ENCODE measurements around the gene ARSA.
"Not testable (repeated sequence)": the region's sequence is repeated elsewhere in the genome, so short reads cannot be mapped to it uniquely, and the experiment has no call there.

Gene ARSA

GRCh38 chr22:50625131-50625567 is 2.8 kb downstream of the ARSA start:
- no peak overlapping the region for H3K4me3 ChIP-seq (ENCODE audit: low read length)
- H3K9ac ChIP-seq (ENCODE audit: low read length), result no peak overlapping the region
- no peaks in the 10 kb centered on the region for H3K27me3 ChIP-seq (ENCODE audit: control insufficient read depth, insufficient read depth, low read length)
- H3K27ac ChIP-seq (ENCODE audit: low read depth, low read length), result no peak overlapping the region
- H3K4me1 ChIP-seq (ENCODE audit: control insufficient read depth, insufficient read depth, low read length), result peaks cover 7% of the 10 kb centered on the region
- H3K36me3 ChIP-seq (ENCODE audit: control insufficient read depth, insufficient read depth, low read length), result no peaks in the 10 kb centered on the region

- Histone ChIP-seq H3K27me3 (ENCODE audit: control insufficient read depth, insufficient read depth, low read length) (no peaks in the 10 kb centered on the region), H3K9ac (ENCODE audit: low read length) (no peak overlapping the region), H3K4me1 (ENCODE audit: control insufficient read depth, insufficient read depth, low read length) (peaks cover 7% of the 10 kb centered on the region), H3K36me3 (ENCODE audit: control insufficient read depth, insufficient read depth, low read length) (no peaks in the 10 kb centered on the region), H3K4me3 (ENCODE audit: low read length) (no peak overlapping the region), H3K27ac (ENCODE audit: low read depth, low read length) (no peak overlapping the region)
These were observed 3.4 kb downstream of the ARSA start for GRCh38 chr22:50624347-50625130.

DNA sequence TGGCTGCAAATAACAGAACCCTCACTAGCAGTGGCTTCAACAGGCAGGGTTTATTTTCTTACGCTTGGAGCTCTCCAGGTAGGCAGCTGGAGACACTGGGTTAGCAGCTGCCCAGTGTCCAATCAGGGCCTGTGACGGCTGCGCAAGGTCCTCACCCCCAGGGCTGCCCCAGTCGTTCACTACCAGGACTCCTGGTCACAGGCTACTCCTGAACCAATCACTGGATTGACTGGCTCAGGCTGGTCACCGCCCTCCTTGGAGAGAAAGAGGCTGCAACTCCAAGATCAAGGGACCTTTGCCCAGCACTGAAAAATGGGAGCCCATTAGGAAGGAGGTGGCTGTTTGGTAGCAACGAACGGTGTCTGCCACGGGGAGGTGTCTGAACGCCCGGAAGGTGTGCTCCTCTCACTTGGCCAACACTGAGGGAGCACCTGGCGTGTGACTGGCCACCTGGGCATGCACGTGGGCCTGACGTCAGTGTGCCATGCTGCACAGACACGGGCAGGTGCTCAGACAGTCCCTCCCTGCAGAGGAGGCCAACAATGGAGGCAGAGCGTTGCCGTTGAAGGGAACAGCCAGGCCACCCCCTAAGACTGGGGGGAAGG is 5.1 kb downstream of the ARSA start:
- peak overlapping the region; percentile 26 for H3K9ac ChIP-seq (ENCODE audit: low read length)
- no peak overlapping the region for H3K27ac ChIP-seq (ENCODE audit: low read depth, low read length)
- H3K36me3 ChIP-seq (ENCODE audit: control insufficient read depth, insufficient read depth, low read length), result no peaks in the 10 kb centered on the region
- H3K27me3 ChIP-seq (ENCODE audit: control insufficient read depth, insufficient read depth, low read length), result no peaks in the 10 kb centered on the region
- peak overlapping the region; percentile 31 for H3K4me3 ChIP-seq (ENCODE audit: low read length)
- H3K4me1 ChIP-seq (ENCODE audit: control insufficient read depth, insufficient read depth, low read length), result no peaks in the 10 kb centered on the region

- Histone ChIP-seq H3K4me3 (ENCODE audit: low read length) (peak overlapping the region; percentile 31), H3K27ac (ENCODE audit: low read depth, low read length) (no peak overlapping the region), H3K27me3 (ENCODE audit: control insufficient read depth, insufficient read depth, low read length) (no peaks in the 10 kb centered on the region), H3K4me1 (ENCODE audit: control insufficient read depth, insufficient read depth, low read length) (no peaks in the 10 kb centered on the region), H3K9ac (ENCODE audit: low read length) (peak overlapping the region; percentile 26), H3K36me3 (ENCODE audit: control insufficient read depth, insufficient read depth, low read length) (no peaks in the 10 kb centered on the region)
These were observed 5.8 kb downstream of the ARSA start for GRCh38 chr22:50621948-50622722.

GRCh38 chr22:50621356-50621880 is 6.5 kb downstream of the ARSA start:
- H3K4me3 ChIP-seq (ENCODE audit: low read length), result peak overlapping the region; percentile 55
- no peaks in the 10 kb centered on the region for H3K4me1 ChIP-seq (ENCODE audit: control insufficient read depth, insufficient read depth, low read length)
- no peak overlapping the region for H3K9ac ChIP-seq (ENCODE audit: low read length)
- H3K27me3 ChIP-seq (ENCODE audit: control insufficient read depth, insufficient read depth, low read length), result no peaks in the 10 kb centered on the region
- H3K27ac ChIP-seq (ENCODE audit: low read depth, low read length), result no peak overlapping the region
- no peaks in the 10 kb centered on the region for H3K36me3 ChIP-seq (ENCODE audit: control insufficient read depth, insufficient read depth, low read length)

- H3K27ac ChIP-seq (ENCODE audit: low read depth, low read length), result no peak overlapping the region
- no peaks in the 10 kb centered on the region for H3K27me3 ChIP-seq (ENCODE audit: control insufficient read depth, insufficient read depth, low read length)
- no peaks in the 10 kb centered on the region for H3K36me3 ChIP-seq (ENCODE audit: control insufficient read depth, insufficient read depth, low read length)
- H3K9ac ChIP-seq (ENCODE audit: low read length), result no peak overlapping the region
- peak overlapping the region; percentile 55 for H3K4me3 ChIP-seq (ENCODE audit: low read length)
- no peaks in the 10 kb centered on the region for H3K4me1 ChIP-seq (ENCODE audit: control insufficient read depth, insufficient read depth, low read length)
These were observed 7.2 kb downstream of the ARSA start for GRCh38 chr22:50620593-50621355.

DNA sequence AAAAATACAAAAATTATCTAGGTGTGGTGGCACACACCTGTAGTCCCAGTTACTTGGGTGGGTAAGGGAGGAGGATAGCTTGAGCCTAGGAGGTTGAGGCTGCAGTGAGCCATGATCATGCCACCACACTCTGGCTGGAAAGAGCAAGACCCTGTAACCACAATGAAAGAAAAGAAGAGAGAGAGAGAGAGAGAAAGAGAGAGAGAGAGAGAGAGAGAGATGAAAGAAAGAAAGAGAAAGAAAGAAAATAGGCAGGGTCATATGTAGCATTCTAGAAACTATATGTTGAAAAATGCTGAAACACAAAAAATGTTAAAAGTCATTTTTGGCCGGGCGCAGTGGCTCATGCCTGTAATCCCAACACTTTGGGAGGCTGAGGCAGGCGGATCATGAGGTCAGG is 13.7 kb downstream of the ARSA start:
- not testable (repeated sequence) for H3K27ac ChIP-seq (ENCODE audit: low read depth, low read length); H3K27me3 ChIP-seq (ENCODE audit: control insufficient read depth, insufficient read depth, low read length); H3K36me3 ChIP-seq (ENCODE audit: control insufficient read depth, insufficient read depth, low read length); H3K4me1 ChIP-seq (ENCODE audit: control insufficient read depth, insufficient read depth, low read length); H3K4me3 ChIP-seq (ENCODE audit: low read length); H3K9ac ChIP-seq (ENCODE audit: low read length)

- H3K4me1 ChIP-seq (ENCODE audit: control insufficient read depth, insufficient read depth, low read length), result no peaks in the 10 kb centered on the region
- H3K27me3 ChIP-seq (ENCODE audit: control insufficient read depth, insufficient read depth, low read length), result peaks cover 4% of the 10 kb centered on the region
- H3K4me3 ChIP-seq (ENCODE audit: low read length), result no peak overlapping the region
- no peak overlapping the region for H3K9ac ChIP-seq (ENCODE audit: low read length)
- no peaks in the 10 kb centered on the region for H3K36me3 ChIP-seq (ENCODE audit: control insufficient read depth, insufficient read depth, low read length)
- no peak overlapping the region for H3K27ac ChIP-seq (ENCODE audit: low read depth, low read length)
These were observed 14.5 kb downstream of the ARSA start for GRCh38 chr22:50613291-50613981.

DNA sequence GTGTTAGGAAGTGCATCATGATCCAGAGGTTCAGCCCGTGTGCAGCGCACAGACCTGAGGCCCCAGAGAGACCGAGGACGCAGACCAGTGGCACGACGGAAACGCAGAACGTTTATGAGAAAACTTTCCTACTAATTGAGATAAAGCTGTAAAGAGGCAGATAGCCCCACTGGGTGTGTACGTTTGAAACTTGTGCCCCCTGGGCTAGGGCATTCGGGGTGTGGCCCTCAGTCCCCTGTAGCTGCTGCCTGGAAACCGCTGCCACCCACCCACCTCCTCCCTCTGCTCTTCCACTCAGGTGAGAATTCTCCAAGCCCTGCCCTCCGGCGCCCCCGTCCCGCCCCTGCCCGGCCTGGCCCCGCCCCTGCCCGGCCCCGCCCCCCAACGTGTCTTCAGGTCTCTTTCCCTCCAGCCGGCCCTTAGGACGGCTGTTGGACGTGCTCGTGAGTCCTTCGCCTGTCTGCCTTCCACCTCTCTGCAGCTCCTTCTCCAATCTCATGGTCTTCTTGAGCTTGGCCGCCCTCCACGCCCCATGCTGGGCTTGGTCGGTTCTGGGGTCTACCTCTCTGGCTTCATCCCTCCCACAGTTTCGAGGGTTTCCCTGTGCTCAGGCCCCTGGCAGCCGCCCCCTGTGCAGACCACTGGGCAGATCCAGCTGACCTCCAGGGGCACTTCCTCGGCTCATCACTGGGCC is 15.3 kb downstream of the ARSA start:
- Histone ChIP-seq H3K4me1 (ENCODE audit: control insufficient read depth, insufficient read depth, low read length) (no peaks in the 10 kb centered on the region), H3K27ac (ENCODE audit: low read depth, low read length) (no peak overlapping the region), H3K27me3 (ENCODE audit: control insufficient read depth, insufficient read depth, low read length) (peaks cover 6% of the 10 kb centered on the region), H3K36me3 (ENCODE audit: control insufficient read depth, insufficient read depth, low read length) (no peaks in the 10 kb centered on the region), H3K4me3 (ENCODE audit: low read length) (no peak overlapping the region), H3K9ac (ENCODE audit: low read length) (no peak overlapping the region)

DNA sequence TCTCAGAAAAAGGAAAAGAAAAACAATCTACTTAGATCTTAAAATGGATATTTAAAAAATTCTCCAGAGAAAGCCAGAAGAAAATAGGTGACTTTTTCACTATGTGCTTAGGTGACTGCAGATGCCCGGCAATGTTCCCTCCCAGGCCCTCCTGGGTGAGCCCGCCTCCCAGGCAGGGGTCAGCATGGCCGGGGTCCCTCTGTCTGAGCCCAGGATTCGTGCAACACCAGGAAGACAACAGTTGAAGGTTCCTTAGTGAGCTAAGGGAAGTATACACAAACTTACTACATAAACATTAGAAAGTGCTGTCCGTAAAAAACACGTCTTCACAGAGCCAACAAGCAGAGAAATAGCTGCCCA is 15.8 kb downstream of the ARSA start:
- H3K9ac ChIP-seq (ENCODE audit: low read length), result no peak overlapping the region
- peaks cover 6% of the 10 kb centered on the region for H3K27me3 ChIP-seq (ENCODE audit: control insufficient read depth, insufficient read depth, low read length)
- H3K27ac ChIP-seq (ENCODE audit: low read depth, low read length), result no peak overlapping the region
- no peak overlapping the region for H3K4me3 ChIP-seq (ENCODE audit: low read length)
- H3K4me1 ChIP-seq (ENCODE audit: control insufficient read depth, insufficient read depth, low read length), result no peaks in the 10 kb centered on the region
- H3K36me3 ChIP-seq (ENCODE audit: control insufficient read depth, insufficient read depth, low read length), result no peaks in the 10 kb centered on the region

- no peak overlapping the region for H3K4me3 ChIP-seq (ENCODE audit: low read length)
These were observed 16.5 kb downstream of the ARSA start for GRCh38 chr22:50611341-50612060.

More at GRCh38 chr22:50611341-50612060, 16.5 kb downstream of the ARSA start:
- H3K36me3 ChIP-seq (ENCODE audit: control insufficient read depth, insufficient read depth, low read length), result no peaks in the 10 kb centered on the region
- H3K27me3 ChIP-seq (ENCODE audit: control insufficient read depth, insufficient read depth, low read length), result peaks cover 9% of the 10 kb centered on the region
- H3K4me1 ChIP-seq (ENCODE audit: control insufficient read depth, insufficient read depth, low read length), result no peaks in the 10 kb centered on the region
- no peak overlapping the region for H3K27ac ChIP-seq (ENCODE audit: low read depth, low read length)
- no peak overlapping the region for H3K9ac ChIP-seq (ENCODE audit: low read length)
